Activated B cell treated with CpG ODN at 0.5 μM for 24 hours (primary cell): ENCODE data around the gene DDRGK1. TPM values are rescaled to one million over a fixed set of nuclear protein-coding genes. Genes with fewer than 3 reads are reported as not detected.
"Not testable (repeated sequence)": the region's sequence is repeated elsewhere in the genome, so short reads cannot be mapped to it uniquely, and the experiment has no call there.

Experiments used
- ATAC-seq: fragments of 200-7000 bp; cut with Tn5 transposase; one replicate; pipeline ENCODE4 v1.10.0; 2021; ENCODE audit warnings: low read depth, mild to moderate bottlenecking, moderate library complexity
- CTCF ChIA-PET: fragments of 350-600 bp; sonication (Branson Sonifier 250); formaldehyde crosslinking; loops from one replicate; lab custom pipeline; 2021; ENCODE audit warnings: antibody characterized with exemption; lab: Charles Lee
- POLR2A ChIA-PET: fragments of 350-600 bp; sonication (Branson Sonifier 250); formaldehyde crosslinking; loops from one replicate; lab custom pipeline; 2021; ENCODE audit warnings: antibody characterized with exemption; lab: Charles Lee
- DNase-seq: peaks from one replicate; pipeline ENCODE4 v3.0.0; 2022
- H3K27ac Mint-ChIP-seq: one replicate; pipeline ENCODE4 v1.8.0; 2020; ENCODE audit warnings: mixed read lengths
- H3K27me3 Mint-ChIP-seq: one replicate; pipeline ENCODE4 v1.8.0; 2021; ENCODE audit warnings: mixed read lengths
- H3K36me3 Mint-ChIP-seq: one replicate; pipeline ENCODE4 v1.8.0; 2021; ENCODE audit warnings: low read depth, mixed read lengths
- H3K4me1 Mint-ChIP-seq: one replicate; pipeline ENCODE4 v1.8.0; 2021; ENCODE audit warnings: mixed read lengths
- H3K4me3 Mint-ChIP-seq: one replicate; pipeline ENCODE4 v1.8.0; 2020; ENCODE audit warnings: mild to moderate bottlenecking, mixed read lengths
- H3K9me3 Mint-ChIP-seq: one replicate; pipeline ENCODE4 v1.8.0; 2020; ENCODE audit warnings: mixed read lengths
- CTCF ChIP-seq: fragments of 200-600 bp; IDR thresholded peaks from one replicate; pipeline ENCODE4 v1.8.0; 2022; ENCODE audit warnings: antibody characterized with exemption, mild to moderate bottlenecking
- intact Hi-C: fragments of 100-400 bp; cut with micrococcal nuclease; formaldehyde crosslinking; loops from one replicate; pipeline ENCODE4 v1.15.1; 2024
- total RNA-seq: library from RNA; stranded (reverse); gene quantifications from 2 replicates; pipeline ENCODE4 v1.2.3, GENCODE V29; 2022

The DDRGK1 gene
- total RNA-seq, 1 donor from 2014 or later = 46.1 TPM

DNA sequence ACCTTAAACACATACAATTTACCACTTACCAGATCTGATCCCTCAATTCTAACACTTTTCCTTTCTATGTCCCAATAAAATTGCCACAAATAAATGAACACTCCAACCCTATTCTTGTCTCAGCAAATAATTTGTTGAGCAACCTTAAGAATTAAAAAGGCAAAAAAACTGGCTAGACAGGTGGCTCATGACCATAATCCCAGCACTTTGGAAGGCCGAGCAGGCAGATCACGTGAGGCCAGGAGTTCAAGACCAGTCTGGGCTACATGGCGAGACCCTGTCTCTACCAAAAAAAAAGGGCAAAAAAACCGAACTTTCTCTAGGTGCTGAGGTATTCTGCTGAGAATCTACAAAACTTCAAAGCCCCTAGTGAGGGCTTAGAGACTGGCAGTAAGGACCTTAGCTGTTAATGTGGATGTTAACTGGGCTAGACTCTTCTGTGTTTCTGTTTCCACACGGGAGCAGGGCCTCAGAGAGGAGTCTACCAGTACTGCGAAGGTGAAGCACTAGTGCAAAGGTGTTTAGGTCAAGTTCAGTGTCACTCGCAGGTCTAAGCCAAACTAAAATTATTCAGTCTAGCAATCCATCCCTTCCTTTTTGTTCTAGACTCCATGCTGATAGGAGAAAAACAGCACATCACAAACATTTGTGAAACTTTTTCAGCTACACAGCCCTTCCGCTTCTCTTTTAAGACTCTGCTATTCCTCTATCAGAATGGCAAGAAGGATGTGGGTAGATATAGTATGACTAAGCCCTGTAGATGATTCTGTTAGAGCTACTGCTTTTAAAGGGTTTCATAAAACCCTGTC is 47.5 kb downstream of the DDRGK1 start:
- peak overlapping the region; percentile 80 for H3K27ac Mint-ChIP-seq
- no peak for TF ChIP-seq CTCF
- H3K4me1 Mint-ChIP-seq = peaks cover 62% of the 10 kb centered on the region
- H3K9me3 Mint-ChIP-seq = no peaks in the 10 kb centered on the region
- peaks cover 32% of the 10 kb centered on the region for H3K36me3 Mint-ChIP-seq
- no peaks in the 10 kb centered on the region for H3K27me3 Mint-ChIP-seq
- H3K4me3 Mint-ChIP-seq = peak overlapping the region; percentile 70
- ATAC-seq = peak; percentile 73
- DNase-seq = no peak
- CTCF ChIA-PET = no interaction called here
- POLR2A ChIA-PET = interaction anchor here (1.1 kb wide), 1 partner anchor 112 kb away, joined by 4 read pairs; no protein-coding TSS in a partner anchor
- intact Hi-C loops = loop anchor here (5.0 to 10.0 kb wide), 3 partner anchors 40 to 282 kb away; partner anchors contain the start of genes DDRGK1 and PTPRA

- H3K4me3 Mint-ChIP-seq, H3K9me3 Mint-ChIP-seq, DNase-seq, ATAC-seq, H3K27ac Mint-ChIP-seq, H3K27me3 Mint-ChIP-seq, POLR2A ChIA-PET, CTCF ChIA-PET: not testable (repeated sequence)
- peaks cover 58% of the 10 kb centered on the region for H3K36me3 Mint-ChIP-seq
- intact Hi-C loops = loop anchor here (10.0 kb wide), 1 partner anchor 277 kb away; the partner anchor contains the start of gene PTPRA
- peaks cover 55% of the 10 kb centered on the region for H3K4me1 Mint-ChIP-seq
These were observed 52.3 kb downstream of the DDRGK1 start for GRCh38 chr20:3152057-3152644.

GRCh38 chr20:3150908-3151307 is 53.6 kb downstream of the DDRGK1 start:
- Mint-ChIP-seq H3K36me3 (peaks cover 63% of the 10 kb centered on the region), H3K4me1 (peaks cover 43% of the 10 kb centered on the region), H3K27ac (no peak overlapping the region), H3K9me3 (no peaks in the 10 kb centered on the region), H3K27me3 (no peaks in the 10 kb centered on the region), H3K4me3 (no peak overlapping the region)
- DNase-seq (no peak), ATAC-seq (no peak)
- intact Hi-C loops = loop anchor here (10.0 kb wide), 1 partner anchor 276 kb away; the partner anchor contains the start of gene PTPRA
- no peak for TF ChIP-seq CTCF
- POLR2A ChIA-PET = no interaction called here
- CTCF ChIA-PET = no interaction called here

DNA sequence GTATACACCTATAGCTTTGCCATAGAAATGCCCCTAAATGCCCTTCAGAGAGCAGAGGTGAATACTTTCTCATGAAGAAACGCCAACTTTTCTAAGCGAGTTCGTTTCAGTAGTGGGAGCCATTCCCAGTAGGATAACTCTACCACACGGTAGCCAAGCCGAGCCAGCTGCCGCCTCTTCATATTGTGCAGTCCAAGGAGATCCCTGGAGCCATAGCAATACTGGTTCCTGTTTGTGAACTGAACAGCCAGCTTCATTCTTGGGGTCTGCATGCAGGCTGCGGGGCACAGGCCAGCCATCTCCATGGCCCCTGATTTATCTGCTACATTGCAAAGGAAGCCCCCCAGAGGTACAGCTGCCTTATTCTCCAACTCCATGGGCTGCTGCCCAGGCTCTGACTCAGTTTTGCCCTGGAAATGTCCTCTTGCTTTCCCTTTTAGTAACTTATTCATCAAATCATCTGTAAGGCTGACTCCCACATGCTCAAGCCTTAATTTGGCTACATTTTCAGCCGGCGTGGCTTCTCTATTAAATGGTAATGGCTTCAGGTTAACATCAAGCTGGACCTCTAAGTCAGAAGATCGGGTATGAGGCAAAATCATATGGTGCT is 57.6 kb downstream of the DDRGK1 start:
- Mint-ChIP-seq H3K9me3 (no peaks in the 10 kb centered on the region), H3K4me3 (no peak overlapping the region), H3K27ac (no peak overlapping the region), H3K27me3 (no peaks in the 10 kb centered on the region), H3K4me1 (peaks cover 20% of the 10 kb centered on the region), H3K36me3 (peaks cover 54% of the 10 kb centered on the region)
- intact Hi-C loops = no loop called here
- no peak for ATAC-seq
- no peak for TF ChIP-seq CTCF
- no peak for DNase-seq
- ChIA-PET POLR2A (no interaction called here), CTCF (no interaction called here)

DNA sequence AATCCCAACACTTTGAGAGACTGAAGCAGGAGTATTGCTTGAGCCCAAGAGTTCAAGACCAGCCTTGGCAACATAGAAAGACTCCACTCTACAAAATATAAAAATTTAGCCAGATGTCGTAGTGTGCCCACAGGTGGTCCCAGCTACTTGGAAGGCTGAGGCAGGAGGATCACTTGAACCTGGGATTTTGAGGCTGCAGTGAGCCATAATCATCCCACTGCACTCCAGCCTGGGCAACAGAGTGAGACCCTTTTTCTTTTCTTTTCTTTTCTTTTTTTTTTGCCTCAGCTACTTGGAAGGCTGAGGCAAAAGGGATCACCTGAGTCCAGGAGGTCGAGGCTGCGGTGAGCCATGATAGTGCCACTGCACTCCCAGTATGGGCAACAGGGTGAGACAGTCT is 62.7 kb downstream of the DDRGK1 start:
- H3K4me3 Mint-ChIP-seq = no peak overlapping the region
- DNase-seq (no peak), ATAC-seq (no peak)
- no peaks in the 10 kb centered on the region for H3K27me3 Mint-ChIP-seq
- intact Hi-C loops = no loop called here
- POLR2A ChIA-PET = interaction anchor here (0.7 kb wide), 1 partner anchor 17 kb away, joined by 3 read pairs; no protein-coding TSS in a partner anchor
- peaks cover 27% of the 10 kb centered on the region for H3K36me3 Mint-ChIP-seq
- no peaks in the 10 kb centered on the region for H3K9me3 Mint-ChIP-seq
- TF ChIP-seq CTCF = no peak
- H3K4me1 Mint-ChIP-seq = peaks cover 6% of the 10 kb centered on the region
- CTCF ChIA-PET = no interaction called here
- no peak overlapping the region for H3K27ac Mint-ChIP-seq

Other genes starting within 250 kb of the DDRGK1 start
- 0.75 TPM in 1 of 2 replicates, not detected in the other for gene GNRH2, start 161.1 kb downstream of the DDRGK1 start, total RNA-seq
- gene MRPS26, start 158.6 kb downstream of the DDRGK1 start, total RNA-seq = 30.6 and 34.7 TPM in 2 replicates
- gene OXT, start 133.1 kb downstream of the DDRGK1 start, total RNA-seq = not detected in 2 replicates
- gene AVP, start 120.0 kb downstream of the DDRGK1 start, total RNA-seq = not detected in 2 replicates
- 23.7 and 24.6 TPM in 2 replicates for gene FASTKD5, start 44.8 kb downstream of the DDRGK1 start, total RNA-seq
- gene UBOX5, start 44.8 kb downstream of the DDRGK1 start, total RNA-seq = 8.9 and 9.6 TPM in 2 replicates
- 0.64 and 0.84 TPM in 2 replicates for gene LZTS3, start 31.1 kb downstream of the DDRGK1 start, total RNA-seq
- gene ITPA, start 4.8 kb upstream of the DDRGK1 start, total RNA-seq = 82.1 and 84.8 TPM in 2 replicates
- 0.58 and 0.88 TPM in 2 replicates for gene SLC4A11, start 34.5 kb upstream of the DDRGK1 start, total RNA-seq
- gene DNAAF9, start 203.0 kb upstream of the DDRGK1 start, total RNA-seq = 3.7 and 4.5 TPM in 2 replicates